ENCODE data around the gene ANO7. TPM values are rescaled to one million over a fixed set of nuclear protein-coding genes. Genes with fewer than 3 reads are reported as not detected.

Gene ANO7
- total and polyA plus RNA-seq, 2 donors (not counting 1 experiment from before 2014, with no cell fraction given), result 0.64 to 1.8 TPM

DNA sequence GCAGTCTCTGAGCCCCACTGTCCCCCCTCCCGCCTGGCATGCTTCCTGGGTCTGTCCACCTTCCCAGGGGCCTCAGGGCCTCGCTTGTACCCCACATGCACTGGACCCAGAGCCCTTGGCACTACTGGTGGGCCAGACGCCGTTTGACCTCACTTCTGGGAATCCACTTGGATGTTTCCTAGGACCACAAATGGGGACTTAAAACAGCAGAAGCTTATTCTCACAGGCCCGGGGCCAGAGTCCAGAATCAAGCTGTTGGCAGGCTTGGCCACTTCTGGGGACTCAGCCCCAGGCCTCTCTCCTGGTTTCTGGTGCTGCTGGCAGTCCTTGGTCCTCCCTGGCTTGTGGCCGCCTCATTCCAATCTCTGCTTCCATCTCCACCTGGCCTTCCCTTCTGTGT is 19.6 kb downstream of the ANO7 start:
- no peak overlapping the region for H3K4me3 ChIP-seq (ENCODE audit: control extremely low read depth in 1 of 5, extremely low read depth in 1 of 5, insufficient read depth in 1 of 5, low read depth in 2 of 5, low read length in 4 of 5)
- CTCF ChIA-PET, result no interaction called here
- no peak for ATAC-seq (ENCODE audit: low read depth)

DNA sequence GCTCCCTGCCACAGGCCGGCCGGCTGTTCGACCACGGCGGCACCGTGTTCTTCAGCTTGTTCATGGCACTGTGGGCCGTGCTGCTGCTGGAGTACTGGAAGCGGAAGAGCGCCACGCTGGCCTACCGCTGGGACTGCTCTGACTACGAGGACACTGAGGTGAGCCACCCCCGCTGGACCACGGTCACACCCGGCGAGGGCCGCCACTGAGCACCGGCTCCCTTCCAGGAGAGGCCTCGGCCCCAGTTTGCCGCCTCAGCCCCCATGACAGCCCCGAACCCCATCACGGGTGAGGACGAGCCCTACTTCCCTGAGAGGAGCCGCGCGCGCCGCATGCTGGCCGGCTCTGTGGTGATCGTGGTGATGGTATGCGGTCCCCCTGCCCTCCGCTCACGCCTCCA is 20.8 kb downstream of the ANO7 start:
- Histone ChIP-seq H3K36me3 (replicated peaks in 1 of 2; ENCODE audit: control extremely low read depth in 1 of 2, control insufficient read depth in 1 of 2, extremely low read depth in 1 of 2, insufficient read depth in 2 of 2, low read length in 1 of 2) (no peaks in the 10 kb centered on the region), H3K9me3 (ENCODE audit: control extremely low read depth in 1 of 3, control insufficient read depth in 2 of 3, insufficient read depth in 1 of 3, low read length in 2 of 3) (no peaks in the 10 kb centered on the region), H3K27me3 (replicated peaks in 1 of 4; ENCODE audit: control extremely low read depth in 1 of 4, control insufficient read depth in 3 of 4, insufficient read depth in 4 of 4, low read length in 3 of 4) (no peaks in the 10 kb centered on the region), H3K9ac (ENCODE audit: low read length) (no peak overlapping the region), H2AFZ (ENCODE audit: insufficient read depth, low read depth, low read length, poor library complexity, severe bottlenecking) (no peak overlapping the region), H3K4me3 (ENCODE audit: control extremely low read depth in 1 of 5, extremely low read depth in 1 of 5, insufficient read depth in 1 of 5, low read depth in 2 of 5, low read length in 4 of 5) (no peak overlapping the region), H3K79me2 (ENCODE audit: control insufficient read depth, insufficient read depth, low read length) (no peaks in the 10 kb centered on the region), H4K20me1 (ENCODE audit: control insufficient read depth, insufficient read depth, low read length, poor library complexity, severe bottlenecking) (no peaks in the 10 kb centered on the region), H3K4me2 (replicated peaks; ENCODE audit: low read depth, low read length, poor library complexity, severe bottlenecking) (no peak overlapping the region), H3K27ac (ENCODE audit: low read length in 2 of 2) (no peak overlapping the region), H3K4me1 (ENCODE audit: control insufficient read depth in 2 of 2, insufficient read depth in 2 of 2, low read length in 2 of 2) (no peaks in the 10 kb centered on the region)
- Mint-ChIP-seq H3K27me3 (no peaks in the 10 kb centered on the region), H3K27ac (no peak overlapping the region), H3K4me1 (no peaks in the 10 kb centered on the region), H3K4me3 (no peak overlapping the region), H3K9me3 (ENCODE audit: insufficient read depth) (no peaks in the 10 kb centered on the region)
- intact Hi-C loops (cut with micrococcal nuclease), result no loop called here
- ChIA-PET CTCF (no interaction called here), POLR2A (no interaction called here)
- 91% methylated on average over 19 of the region's 33 CpGs for WGBS (ENCODE audit: insufficient coverage)
- no peak for DNase-seq
- no peak for ATAC-seq (ENCODE audit: low read depth)
- TF ChIP-seq, protein P1, sequence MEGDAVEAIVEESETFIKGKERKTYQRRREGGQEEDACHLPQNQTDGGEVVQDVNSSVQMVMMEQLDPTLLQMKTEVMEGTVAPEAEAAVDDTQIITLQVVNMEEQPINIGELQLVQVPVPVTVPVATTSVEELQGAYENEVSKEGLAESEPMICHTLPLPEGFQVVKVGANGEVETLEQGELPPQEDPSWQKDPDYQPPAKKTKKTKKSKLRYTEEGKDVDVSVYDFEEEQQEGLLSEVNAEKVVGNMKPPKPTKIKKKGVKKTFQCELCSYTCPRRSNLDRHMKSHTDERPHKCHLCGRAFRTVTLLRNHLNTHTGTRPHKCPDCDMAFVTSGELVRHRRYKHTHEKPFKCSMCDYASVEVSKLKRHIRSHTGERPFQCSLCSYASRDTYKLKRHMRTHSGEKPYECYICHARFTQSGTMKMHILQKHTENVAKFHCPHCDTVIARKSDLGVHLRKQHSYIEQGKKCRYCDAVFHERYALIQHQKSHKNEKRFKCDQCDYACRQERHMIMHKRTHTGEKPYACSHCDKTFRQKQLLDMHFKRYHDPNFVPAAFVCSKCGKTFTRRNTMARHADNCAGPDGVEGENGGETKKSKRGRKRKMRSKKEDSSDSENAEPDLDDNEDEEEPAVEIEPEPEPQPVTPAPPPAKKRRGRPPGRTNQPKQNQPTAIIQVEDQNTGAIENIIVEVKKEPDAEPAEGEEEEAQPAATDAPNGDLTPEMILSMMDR (IDR thresholded peaks at IDR 0.05), result no peak
- TF ChIP-seq EZH2 (IDR thresholded peaks at IDR 0.05; ENCODE audit: borderline replicate concordance, insufficient read depth, low read depth, low read length, poor library complexity, severe bottlenecking), result no peak

More for the DNA sequence above, 19.6 kb downstream of the ANO7 start:
- Mint-ChIP-seq H3K27ac (peak overlapping the region; percentile 41), H3K9me3 (ENCODE audit: insufficient read depth) (no peaks in the 10 kb centered on the region), H3K4me3 (no peak overlapping the region), H3K27me3 (no peaks in the 10 kb centered on the region), H3K4me1 (no peaks in the 10 kb centered on the region)
- H3K4me2 ChIP-seq (replicated peaks; ENCODE audit: low read depth, low read length, poor library complexity, severe bottlenecking), result no peak overlapping the region
- H3K79me2 ChIP-seq (ENCODE audit: control insufficient read depth, insufficient read depth, low read length), result no peaks in the 10 kb centered on the region
- DNase-seq, result no peak
- H2AFZ ChIP-seq (ENCODE audit: insufficient read depth, low read depth, low read length, poor library complexity, severe bottlenecking), result no peak overlapping the region
- H3K9me3 ChIP-seq (ENCODE audit: control extremely low read depth in 1 of 3, control insufficient read depth in 2 of 3, insufficient read depth in 1 of 3, low read length in 2 of 3), result no peaks in the 10 kb centered on the region
- H3K27ac ChIP-seq (ENCODE audit: low read length in 2 of 2), result no peak overlapping the region
- no peaks in the 10 kb centered on the region for H3K4me1 ChIP-seq (ENCODE audit: control insufficient read depth in 2 of 2, insufficient read depth in 2 of 2, low read length in 2 of 2)
- H3K9ac ChIP-seq (ENCODE audit: low read length), result no peak overlapping the region
- 85% methylated on average over 6 of the region's 6 CpGs for whole genome bisulfite sequencing (ENCODE audit: insufficient coverage)
- TF ChIP-seq, protein P1 (IDR thresholded peaks at IDR 0.05), result no peak
- no peak for TF ChIP-seq EZH2 (IDR thresholded peaks at IDR 0.05; ENCODE audit: borderline replicate concordance, insufficient read depth, low read depth, low read length, poor library complexity, severe bottlenecking)
- intact Hi-C loops (cut with micrococcal nuclease), result no loop called here
- H3K36me3 ChIP-seq (replicated peaks in 1 of 2; ENCODE audit: control extremely low read depth in 1 of 2, control insufficient read depth in 1 of 2, extremely low read depth in 1 of 2, insufficient read depth in 2 of 2, low read length in 1 of 2), result no peaks in the 10 kb centered on the region
- H4K20me1 ChIP-seq (ENCODE audit: control insufficient read depth, insufficient read depth, low read length, poor library complexity, severe bottlenecking), result no peaks in the 10 kb centered on the region
- POLR2A ChIA-PET, result no interaction called here
- H3K27me3 ChIP-seq (replicated peaks in 1 of 4; ENCODE audit: control extremely low read depth in 1 of 4, control insufficient read depth in 3 of 4, insufficient read depth in 4 of 4, low read length in 3 of 4), result no peaks in the 10 kb centered on the region

Measured in B cell (primary cell).